Keratinocyte (primary cell): Measurements from ENCODE around the gene ADRB2. TPM values are rescaled to one million over a fixed set of nuclear protein-coding genes. Genes with fewer than 3 reads are reported as not detected.

Source experiments
- DNase-seq: peaks from one replicate; pipeline ENCODE4 v3.0.0-alpha.2; 2011; ENCODE audit warnings: low read depth, missing footprints, low spot score
- FAIRE-seq: peaks from 2 replicates; lab custom pipeline; 2011; peaks lifted over from hg19 to GRCh38; lab: Jason Lieb, UNC
- H2AFZ ChIP-seq: 2 replicates; pipeline ENCODE4 v1.6.0; 2012; ENCODE audit warnings: low read length, control low read depth, inconsistent platforms; ENCODE audit not compliant: control insufficient read depth
- H3K27ac ChIP-seq: 2 replicates; pipeline ENCODE4 v1.5.1; 2011; ENCODE audit warnings: low read length; ENCODE audit not compliant: control insufficient read depth, insufficient read depth
- H3K27me3 ChIP-seq: 3 replicates; pipeline ENCODE4 v1.6.0; 2011; ENCODE audit warnings: low read length; ENCODE audit not compliant: control insufficient read depth, insufficient read depth; ENCODE audit errors: extremely low read depth
- H3K36me3 ChIP-seq, 2 experiments: 2 replicates in 1 of 2; 3 replicates in 1 of 2; pipeline ENCODE4 v1.5.1; 2011; ENCODE audit warnings: low read length in 2 of 2, mild to moderate bottlenecking in 1 of 2; ENCODE audit not compliant: control insufficient read depth in 2 of 2, insufficient read depth in 2 of 2; ENCODE audit errors: extremely low read depth in 1 of 2
- H3K4me1 ChIP-seq: 3 replicates; pipeline ENCODE4 v1.5.1; 2011; ENCODE audit warnings: low read length; ENCODE audit not compliant: control insufficient read depth, insufficient read depth; ENCODE audit errors: extremely low read depth
- H3K4me2 ChIP-seq: 3 replicates; pipeline ENCODE4 v1.6.0; 2011; ENCODE audit warnings: low read depth, low read length; ENCODE audit not compliant: control insufficient read depth, insufficient read depth; ENCODE audit errors: extremely low read depth
- H3K4me3 ChIP-seq, 3 experiments: fragments of 200-600 bp in 1 of 3; sonication (generic) in 1 of 3; 2 replicates in 2 of 3; 3 replicates in 1 of 3; pipeline ENCODE4 v1.5.1; 2011 to 2016; ENCODE audit warnings: low read length in 3 of 3, mild to moderate bottlenecking in 3 of 3, control low read depth in 2 of 3, inconsistent platforms in 1 of 3, low read depth in 1 of 3, mixed read lengths in 1 of 3, mixed run types in 1 of 3, moderate library complexity in 1 of 3; ENCODE audit not compliant: control insufficient read depth in 2 of 3, insufficient read depth in 2 of 3; ENCODE audit errors: extremely low read depth in 1 of 3
- H3K79me2 ChIP-seq: 2 replicates; pipeline ENCODE4 v1.6.0; 2012; ENCODE audit warnings: low read length; ENCODE audit not compliant: control insufficient read depth, insufficient read depth
- H3K9ac ChIP-seq: 3 replicates; pipeline ENCODE4 v1.6.0; 2011; ENCODE audit warnings: low read length; ENCODE audit not compliant: control insufficient read depth, insufficient read depth; ENCODE audit errors: extremely low read depth
- H3K9me1 ChIP-seq: 3 replicates; pipeline ENCODE4 v1.6.0; 2011; ENCODE audit warnings: low read length; ENCODE audit not compliant: control insufficient read depth, insufficient read depth; ENCODE audit errors: extremely low read depth
- H3K9me3 ChIP-seq: 2 replicates; pipeline ENCODE4 v1.5.1; 2012; ENCODE audit warnings: low read depth, low read length; ENCODE audit not compliant: control insufficient read depth
- H4K20me1 ChIP-seq: 3 replicates; pipeline ENCODE4 v1.6.0; 2011; ENCODE audit warnings: low read length; ENCODE audit not compliant: control insufficient read depth, insufficient read depth; ENCODE audit errors: extremely low read depth
- CTCF ChIP-seq, 3 experiments: IDR thresholded peaks in 1 of 3; conservative IDR thresholded peaks in 1 of 3; optimal IDR thresholded peaks in 1 of 3; 2 replicates in 2 of 3; 3 replicates in 1 of 3; pipeline versions ENCODE3 to v1.5.1; 2011; ENCODE audit warnings: low read length in 3 of 3, mild to moderate bottlenecking in 3 of 3, moderate library complexity in 2 of 3, control low read depth in 1 of 3, inconsistent platforms in 1 of 3; ENCODE audit not compliant: insufficient read depth in 2 of 3; ENCODE audit errors: extremely low read depth in 1 of 3
- EZH2 ChIP-seq: IDR thresholded peaks from one replicate; pipeline ENCODE4 v1.6.1; 2012; ENCODE audit warnings: inconsistent platforms, mild to moderate bottlenecking, low read length, moderate library complexity
- dilution Hi-C: fragments of 300-500 bp; cut with MboI; formaldehyde crosslinking; loops from one replicate; pipeline ENCODE4 v1.7.0; 2020; ENCODE audit warnings: low sequenced_read_pairs; ENCODE audit not compliant: extremely low pct_ligation_motif_present
- polyA plus RNA-seq, 5 experiments: library from polyadenylated mRNA; depleted of rRNA in 3 of 5; stranded (reverse) in 3 of 5; stranded (forward) in 1 of 5; unstranded in 1 of 5; fragments of >200 nt; gene quantifications; 1 replicate in 1 of 5; 2 replicates in 3 of 5; 3 replicates in 1 of 5; pipeline versions ENCODE4 v1.2.1 to v1.2.3, GENCODE V29; 2011 to 2012; ENCODE audit warnings: missing spikeins in 2 of 5, low read depth in 1 of 5, low replicate concordance in 1 of 5

Gene ADRB2
- polyA plus RNA-seq, 1 donor (not counting 4 experiments of a cell fraction or from before 2014, with no cell fraction given), result 39.7 TPM

GRCh38 chr5:148860599-148860998, 34.2 kb downstream of the ADRB2 start:
- FAIRE-seq (peak; percentile 93), DNase-seq (no peak)
- TF ChIP-seq CTCF (optimal IDR thresholded peaks at IDR 0.05 in 1 of 3, IDR thresholded peaks at IDR 0.05 in 1 of 3, conservative IDR thresholded peaks at IDR 0.05 in 1 of 3; ENCODE audit: extremely low read depth in 1 of 3, insufficient read depth in 2 of 3, low read length in 3 of 3) (no peak), EZH2 (no peak)

GRCh38 chr5:148861088-148861487, 34.7 kb downstream of the ADRB2 start:
- dilution Hi-C loops, result no loop called here
- Histone ChIP-seq H3K4me2 (no peak overlapping the region), H3K4me1 (peaks cover 11% of the 10 kb centered on the region), H3K9me1 (no peaks in the 10 kb centered on the region), H3K27me3 (no peaks in the 10 kb centered on the region), H2AFZ (no peak overlapping the region), H3K4me3 (no peak overlapping the region), H3K27ac (no peak overlapping the region), H3K36me3 (peaks cover 0 to 7% of the 10 kb centered on the region in 2 experiments), H3K9me3 (no peaks in the 10 kb centered on the region), H4K20me1 (no peaks in the 10 kb centered on the region), H3K9ac (no peak overlapping the region), H3K79me2 (peaks cover 3% of the 10 kb centered on the region)
- FAIRE-seq (no peak), DNase-seq (no peak)
- TF ChIP-seq CTCF (optimal IDR thresholded peaks at IDR 0.05 in 1 of 3, IDR thresholded peaks at IDR 0.05 in 1 of 3, conservative IDR thresholded peaks at IDR 0.05 in 1 of 3; ENCODE audit: extremely low read depth in 1 of 3, insufficient read depth in 2 of 3, low read length in 3 of 3), result no peak
- no peak for TF ChIP-seq EZH2

More at GRCh38 chr5:148860599-148860998, 34.2 kb downstream of the ADRB2 start:
- Histone ChIP-seq H3K4me2 (peak overlapping the region; percentile 82), H3K4me1 (peaks cover 11% of the 10 kb centered on the region), H3K9me1 (no peaks in the 10 kb centered on the region), H4K20me1 (no peaks in the 10 kb centered on the region), H3K27me3 (no peaks in the 10 kb centered on the region), H3K9me3 (no peaks in the 10 kb centered on the region), H3K9ac (peak overlapping the region; percentile 69), H3K79me2 (peaks cover 3% of the 10 kb centered on the region), H3K27ac (peak overlapping the region; percentile 61), H2AFZ (peak overlapping the region; percentile 78), H3K36me3 (peaks cover 0 to 4% of the 10 kb centered on the region in 2 experiments), H3K4me3 (peak overlapping the region in 2 of 3 experiments; percentile 2 to 47)
- dilution Hi-C loops, result no loop called here
